ENCODE results near the gene SIN3A.

The SIN3A gene

GRCh38 chr15:75371901-75372688 is 79.4 kb downstream of the SIN3A start:
- DNase-seq, result no peak

- DNase-seq, result no peak
These were observed 80.0 kb downstream of the SIN3A start for GRCh38 chr15:75371486-75371885.

- DNase-seq, result no peak
These were observed 81.5 kb downstream of the SIN3A start for GRCh38 chr15:75369897-75370581.

DNA sequence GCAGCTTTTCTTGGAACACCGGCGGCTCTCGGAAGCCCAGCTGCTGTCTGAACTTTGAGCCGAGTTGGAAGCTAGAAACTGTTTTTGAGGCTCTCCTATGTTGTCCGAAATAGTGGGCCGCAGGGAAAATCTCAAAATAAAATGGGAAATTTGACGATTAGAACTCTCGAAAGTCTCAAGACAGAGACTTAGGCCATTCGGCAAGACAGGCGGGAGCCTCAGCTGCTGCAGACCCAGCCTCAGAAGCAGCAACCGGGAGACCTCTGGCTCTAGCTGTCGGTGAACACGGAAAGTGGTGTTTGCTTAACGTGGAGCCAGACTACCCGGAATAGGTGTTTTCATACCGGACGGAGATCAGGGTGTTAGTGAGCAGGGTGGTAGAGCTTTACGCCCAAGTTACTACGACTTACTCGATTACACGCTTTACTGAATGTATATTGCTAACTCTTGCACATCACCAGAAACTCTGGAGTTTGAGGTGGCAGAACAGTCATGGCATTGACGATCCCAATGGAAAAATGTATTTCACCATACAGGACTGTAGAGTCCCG is 82.7 kb downstream of the SIN3A start:
- peak; percentile 26 for DNase-seq

GRCh38 chr15:75367913-75368688 is 83.4 kb downstream of the SIN3A start, which contains the start of gene MAN2C1:
MAN2C1 (minus strand) TSS chr15:75368607; CDS start chr15:75368583, 24 bp downstream.
- peak; percentile 98 for DNase-seq

DNA sequence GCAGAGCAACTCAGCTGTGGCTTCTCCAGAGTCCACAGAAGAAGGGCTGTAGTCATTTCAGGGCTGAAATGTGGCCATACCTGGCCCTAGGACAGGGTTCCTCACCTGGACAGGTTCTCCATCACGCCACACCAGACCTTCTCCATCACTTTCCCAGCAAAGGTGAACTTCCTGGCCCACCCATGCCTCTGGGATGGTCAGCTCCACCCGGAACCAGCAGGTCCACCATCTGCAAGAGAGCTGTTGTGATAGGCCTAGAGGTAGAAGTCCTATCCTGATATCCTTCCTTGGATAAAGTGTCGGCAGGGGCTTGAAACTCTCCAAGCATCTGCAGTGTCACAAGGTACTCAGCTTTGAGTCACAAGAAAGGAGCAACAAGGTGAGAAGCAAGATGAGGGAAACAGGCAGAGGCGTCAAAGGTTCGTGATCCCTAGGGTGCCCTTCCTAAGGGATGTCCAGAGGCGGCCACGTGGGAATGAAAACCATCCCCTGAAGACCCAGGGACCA is 84.0 kb downstream of the SIN3A start:
- no peak for DNase-seq

DNA sequence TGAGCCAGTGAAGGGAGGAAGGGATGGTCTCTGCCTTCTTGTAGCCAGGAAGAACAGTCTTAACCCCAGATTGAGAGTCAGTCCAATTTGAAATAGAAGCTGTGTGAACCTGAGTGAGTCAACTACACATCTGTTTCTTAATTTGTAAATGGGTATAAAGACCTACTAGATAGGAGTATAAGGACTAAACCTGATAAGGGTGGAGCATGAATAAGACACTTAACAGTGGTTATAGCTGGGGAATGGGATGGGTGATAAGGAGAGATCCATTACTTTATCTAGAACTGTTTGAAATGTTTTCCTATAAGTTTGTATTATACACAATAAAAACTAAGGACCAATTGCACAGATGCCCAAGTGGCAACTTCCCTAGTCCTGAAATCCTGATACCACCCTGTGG is 84.5 kb downstream of the SIN3A start:
- DNase-seq, result no peak

GRCh38 chr15:75366163-75366562 is 85.3 kb downstream of the SIN3A start:
- DNase-seq, result no peak

DNA sequence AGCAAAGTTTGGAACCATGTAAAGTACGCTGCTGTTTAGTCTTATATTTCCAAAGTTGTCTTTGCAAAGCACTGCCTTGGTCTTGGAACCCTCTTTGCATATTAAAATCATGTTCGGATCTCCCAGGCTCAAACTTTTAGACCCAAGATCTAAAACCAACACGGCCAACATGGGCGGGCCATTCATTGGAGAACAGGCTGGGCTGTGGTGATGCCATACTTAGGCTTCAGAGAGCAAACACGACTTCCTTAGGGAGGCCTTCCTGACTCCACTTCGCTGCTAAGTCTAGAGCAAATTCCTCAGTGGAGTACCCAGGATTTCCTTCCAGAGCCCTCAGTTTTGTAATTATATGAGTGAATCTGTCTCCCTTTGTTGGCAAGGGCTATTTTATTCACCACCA is 86.6 kb downstream of the SIN3A start:
- no peak for DNase-seq

GRCh38 chr15:75363786-75364185 is 87.7 kb downstream of the SIN3A start:
- no peak for DNase-seq

DNA sequence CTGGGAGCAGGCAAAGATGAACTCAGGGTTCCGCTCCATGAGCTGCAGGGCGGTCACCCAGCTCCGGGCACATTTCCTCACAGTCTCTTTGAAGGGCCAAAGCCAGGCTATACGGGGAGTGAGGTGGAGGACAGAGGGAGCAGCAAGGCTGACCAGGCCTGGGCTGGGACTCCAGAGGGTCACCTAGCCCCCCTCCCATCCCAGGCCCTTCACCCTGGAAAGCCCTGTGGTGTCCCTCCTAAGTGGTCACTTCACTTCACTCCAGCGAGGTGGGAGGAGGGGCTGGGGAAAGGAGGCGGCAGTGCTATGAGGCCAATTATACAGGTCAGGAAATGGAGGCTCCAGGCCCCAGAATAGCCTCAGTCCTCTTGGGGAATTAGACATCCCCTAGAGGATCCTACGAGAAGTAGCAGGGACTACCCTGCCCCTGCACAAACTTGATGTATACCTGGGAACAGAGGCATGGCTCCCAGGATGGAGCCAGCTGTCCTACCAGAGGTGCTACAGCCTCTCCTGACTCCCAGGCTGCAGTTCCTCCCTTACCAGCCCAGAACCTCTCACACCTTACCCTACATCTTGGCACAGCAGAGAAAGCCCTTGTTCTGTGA is 88.7 kb downstream of the SIN3A start:
- DNase-seq, result no peak

DNA sequence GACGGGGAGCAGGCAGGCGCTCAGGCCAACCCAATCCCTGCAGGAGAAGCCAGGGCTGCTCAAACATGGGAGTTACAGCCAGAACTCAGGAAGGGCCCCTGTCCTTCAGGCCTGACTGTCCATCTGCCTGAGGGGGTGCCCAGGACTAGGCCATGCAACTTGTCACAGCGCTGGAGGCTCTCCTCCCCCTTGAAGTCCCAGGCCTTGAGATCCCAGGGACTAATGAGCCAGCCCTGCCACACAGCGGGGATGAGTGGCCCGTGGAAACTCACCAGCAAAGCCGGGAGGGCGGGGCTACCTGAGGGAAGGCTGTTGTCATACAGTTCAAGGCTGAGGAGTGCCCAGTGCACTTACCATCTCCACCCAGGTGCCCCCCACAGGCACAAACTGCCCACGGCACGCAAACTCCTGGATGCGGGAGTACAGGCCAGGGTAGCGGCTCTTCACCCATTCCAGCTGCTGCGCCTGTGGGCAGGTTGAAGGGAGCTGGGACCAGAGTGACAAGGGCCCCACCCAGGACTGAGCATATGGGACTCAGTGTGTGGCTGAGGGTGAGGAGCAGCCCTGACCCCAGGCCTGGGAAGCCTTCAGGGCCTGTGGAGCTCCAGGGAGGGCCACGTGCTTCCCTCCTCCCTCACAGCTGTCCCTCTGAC is 89.4 kb downstream of the SIN3A start:
- DNase-seq, result no peak

DNA sequence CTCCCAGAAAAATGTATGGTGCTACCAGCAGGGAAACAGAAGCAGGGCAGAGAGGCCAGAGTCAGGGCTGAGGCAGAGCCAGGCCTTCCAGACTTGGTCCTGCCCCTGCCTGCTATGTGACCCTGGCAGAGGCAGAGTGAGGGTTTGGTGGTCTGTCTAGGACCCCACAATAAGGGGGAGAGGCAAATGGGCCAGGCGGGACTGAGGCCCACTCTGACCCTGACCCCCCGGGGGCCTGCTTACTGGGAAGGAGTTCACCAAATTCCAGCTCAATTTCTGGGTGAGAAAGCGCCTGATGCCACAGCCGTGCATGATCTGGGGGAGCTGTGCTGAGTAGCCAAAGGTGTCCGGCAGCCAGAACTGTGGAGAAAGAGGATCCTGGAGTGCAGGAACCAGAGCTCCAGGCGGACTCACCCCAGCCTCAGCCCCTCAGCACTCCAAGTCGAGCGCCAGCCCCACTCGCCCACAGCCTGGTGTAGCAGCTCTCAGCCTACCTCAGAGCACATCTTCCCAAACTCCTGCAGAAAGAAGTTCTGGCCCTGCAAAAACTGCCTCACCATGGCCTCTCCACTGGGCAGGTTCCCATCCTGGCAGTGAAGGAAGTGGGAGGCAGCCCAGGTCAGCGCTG is 90.0 kb downstream of the SIN3A start:
- no peak for DNase-seq

DNA sequence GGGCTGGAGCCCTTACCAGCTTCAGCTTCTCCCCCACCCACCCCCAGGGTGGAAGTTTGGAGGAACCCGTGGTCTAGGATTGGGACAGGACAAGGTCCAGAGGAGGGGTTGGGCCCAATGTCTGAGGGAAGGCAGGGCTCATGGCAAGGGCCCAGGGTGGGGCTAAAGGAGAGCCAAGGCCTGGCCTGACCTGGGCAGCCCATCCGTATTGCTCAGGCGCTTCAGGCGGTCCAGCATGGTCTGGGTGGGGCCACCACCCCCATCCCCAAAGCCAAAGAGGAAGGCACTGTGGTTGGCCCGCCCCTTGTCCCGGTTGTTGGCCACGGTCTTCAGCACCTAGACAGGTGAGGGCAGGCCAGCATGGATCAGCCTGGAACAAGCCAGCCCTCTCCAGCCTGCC is 90.6 kb downstream of the SIN3A start:
- DNase-seq, result no peak

GRCh38 chr15:75360391-75360790 is 91.1 kb downstream of the SIN3A start:
- no peak for DNase-seq

GRCh38 chr15:75359537-75360250 is 91.8 kb downstream of the SIN3A start:
- no peak for DNase-seq

DNA sequence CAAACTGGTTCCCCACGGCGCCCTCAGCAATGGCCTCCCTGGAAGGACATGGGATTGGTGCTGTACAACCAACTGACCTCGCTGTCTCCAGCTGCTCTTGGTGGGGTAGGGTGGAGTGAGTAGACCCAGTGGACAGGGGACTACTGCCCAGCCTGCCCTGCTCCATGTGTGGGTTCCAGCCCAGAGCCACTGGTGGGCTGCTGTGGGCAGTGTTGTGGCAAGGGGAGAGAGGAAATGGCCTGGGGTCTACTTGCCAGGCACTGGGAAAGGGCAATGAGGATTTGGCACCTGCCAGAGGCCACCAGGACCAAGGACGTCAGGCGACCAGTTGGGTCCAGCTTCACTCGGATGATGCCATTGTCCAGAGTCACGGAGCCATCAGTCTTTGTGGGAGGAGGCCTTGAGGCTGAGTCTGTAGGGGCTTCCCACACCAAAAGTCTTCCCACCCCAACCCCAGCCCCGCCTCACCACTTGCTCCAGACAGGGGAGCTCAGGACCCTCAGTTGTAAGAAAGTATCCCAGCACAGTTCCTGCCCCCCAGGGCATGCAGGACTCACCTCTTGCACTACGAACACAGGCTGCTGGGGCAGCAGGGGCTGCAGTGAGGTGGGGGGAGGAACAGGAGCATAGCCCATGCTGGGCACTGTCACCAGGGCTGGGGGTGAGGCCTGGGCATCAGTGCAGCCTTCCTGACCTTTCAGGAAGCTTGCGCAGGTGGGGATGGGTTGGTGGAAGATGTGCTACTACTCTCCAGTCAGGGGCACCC is 92.5 kb downstream of the SIN3A start:
- no peak for DNase-seq

- no peak for DNase-seq
These were observed 93.4 kb downstream of the SIN3A start for GRCh38 chr15:75357976-75358673.

DNA sequence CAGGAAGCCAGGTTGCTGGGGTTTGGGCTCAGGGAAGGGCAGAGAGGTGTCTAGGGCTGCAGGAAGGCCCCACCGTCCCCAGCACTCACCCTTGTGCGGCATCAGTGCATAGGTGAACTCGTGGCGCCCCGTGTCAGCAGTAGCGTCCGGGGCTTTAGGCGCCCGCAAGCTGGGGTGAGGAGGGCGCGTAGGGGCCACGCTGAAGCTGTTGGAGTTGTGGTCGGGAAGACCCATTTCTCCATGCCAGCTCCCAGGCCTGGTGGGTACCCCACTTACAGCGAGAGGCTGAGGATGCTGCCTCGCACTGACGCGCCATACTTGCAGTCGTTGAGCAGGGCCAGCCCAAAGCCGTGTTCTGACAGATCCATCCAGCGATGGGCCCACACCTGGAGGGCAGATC is 95.0 kb downstream of the SIN3A start:
- no peak for DNase-seq

- DNase-seq, result no peak
These were observed 95.5 kb downstream of the SIN3A start for GRCh38 chr15:75356006-75356405.

Data from activated CD4-positive, alpha-beta T cell treated with anti-CD3 and anti-CD28 coated beads, Interleukin-10, Interleukin-2, amounts not matched to agents 100 ng/mL and 50 ng/mL, durations not matched to agents 16 hours and 8 hours (primary cell).